Stimulated activated CD8-positive, alpha-beta memory T cell treated with anti-CD3 and anti-CD28 coated beads, Interleukin-7, amount 100 ng/mL, for 1 hour (primary cell): ENCODE data around the gene RIPK1.
A peak's percentile ranks its signal among the peaks of the same experiment; 100 is the strongest.

Experiments
- DNase-seq, 2 donors: peaks; one replicate each; pipeline ENCODE4 v3.0.0-alpha.2; 2020; ENCODE audit warnings: low read depth in 2 of 2

RIPK1 gene

GRCh38 chr6:3085074-3085473, 16.8 kb downstream of the RIPK1 start:
- no peak for DNase-seq

DNA sequence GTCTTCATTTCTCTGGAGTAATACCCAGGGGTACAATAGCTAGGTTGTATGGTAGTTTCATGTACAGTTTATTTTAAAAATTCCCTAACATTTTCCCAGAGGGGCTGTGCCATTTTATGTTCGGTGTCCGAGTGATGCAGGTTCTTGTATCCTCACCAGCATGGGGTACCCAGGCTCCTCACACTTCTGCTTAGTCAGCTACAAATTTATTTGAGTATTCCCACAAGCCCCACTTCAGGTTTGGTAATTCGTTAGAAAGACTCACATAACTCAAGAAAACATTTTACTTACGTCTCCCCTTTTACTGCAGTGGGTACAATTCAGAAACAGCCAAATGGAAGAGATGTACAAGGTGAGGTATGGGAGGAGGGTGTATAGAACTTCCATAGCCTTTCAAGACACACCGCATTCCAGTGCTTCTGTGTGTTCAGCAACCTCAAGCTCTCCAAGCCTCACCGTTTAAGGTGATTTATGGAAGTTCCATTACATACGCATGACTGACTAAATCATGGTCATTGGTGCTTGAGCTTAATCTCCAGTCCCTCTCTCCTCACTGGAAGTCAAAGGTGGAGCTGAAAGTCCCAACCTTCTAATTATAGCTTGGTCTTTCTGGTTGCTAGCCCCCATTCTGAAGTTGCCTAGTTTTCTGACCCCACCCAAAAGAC, 18.1 kb downstream of the RIPK1 start:
- DNase-seq = no peak

GRCh38 chr6:3088446-3088845, 20.2 kb downstream of the RIPK1 start:
- no peak for DNase-seq

GRCh38 chr6:3088968-3089367, 20.7 kb downstream of the RIPK1 start:
- no peak for DNase-seq

- DNase-seq = no peak
These were observed 21.7 kb downstream of the RIPK1 start for GRCh38 chr6:3090013-3090412.

DNA sequence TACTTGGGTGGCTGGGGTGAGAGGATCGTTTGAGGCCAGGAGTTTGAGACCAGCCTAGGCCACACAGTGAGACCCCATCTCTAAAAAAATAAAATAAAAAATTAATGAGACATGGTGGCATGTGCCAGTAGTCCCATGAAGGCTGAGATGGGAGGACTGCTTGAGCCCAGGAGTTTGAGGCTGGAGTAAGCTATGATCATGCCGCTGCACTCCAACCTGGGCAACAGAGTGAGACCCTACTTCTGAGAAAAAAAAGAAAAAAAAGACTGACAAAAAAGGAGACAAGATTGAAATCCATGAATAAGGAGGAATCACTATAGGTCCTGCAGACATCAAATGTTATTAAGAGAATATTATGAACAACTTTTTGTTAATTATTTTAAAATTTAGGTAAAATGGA, 26.5 kb downstream of the RIPK1 start:
- DNase-seq = no peak

DNA sequence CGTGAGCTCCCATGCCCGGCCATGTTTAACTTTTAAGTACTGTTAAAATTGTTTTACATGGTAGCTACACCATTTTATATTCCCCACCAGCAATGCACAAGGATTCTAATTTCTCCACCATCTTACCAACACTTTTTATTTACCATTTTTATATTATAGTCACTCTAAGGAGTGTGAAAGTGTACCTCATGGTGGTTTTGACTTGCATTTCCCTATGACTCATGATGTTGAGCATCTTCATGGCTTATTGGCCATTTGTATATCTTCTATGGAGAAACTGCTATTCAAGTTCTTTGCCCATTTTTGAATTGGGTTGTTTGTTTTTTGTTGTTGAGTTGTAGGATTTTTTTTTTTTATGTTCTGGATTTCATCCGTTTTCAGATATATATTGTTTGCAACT, 34.6 kb downstream of the RIPK1 start:
- no peak for DNase-seq

GRCh38 chr6:3108746-3109414, 40.6 kb downstream of the RIPK1 start:
- DNase-seq = no peak

DNA sequence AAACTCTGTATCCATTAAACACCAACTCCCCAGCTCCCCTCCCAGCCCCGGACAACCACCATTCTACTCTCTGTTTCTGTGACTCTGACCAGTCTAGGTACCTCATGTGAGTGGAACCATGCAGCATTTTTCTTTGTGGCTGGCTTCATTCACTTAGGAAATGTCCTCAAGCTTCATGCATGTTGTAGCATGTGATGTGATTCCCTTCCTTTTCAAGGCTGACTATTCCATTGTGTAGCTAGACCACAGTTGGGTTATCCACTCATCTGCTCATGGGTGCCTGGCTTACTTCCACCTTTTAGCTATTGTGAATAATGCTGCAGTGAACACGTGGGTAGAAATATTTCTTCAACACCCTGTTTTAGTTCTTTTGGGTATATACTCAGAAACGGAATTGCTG, 41.5 kb downstream of the RIPK1 start:
- no peak for DNase-seq

DNA sequence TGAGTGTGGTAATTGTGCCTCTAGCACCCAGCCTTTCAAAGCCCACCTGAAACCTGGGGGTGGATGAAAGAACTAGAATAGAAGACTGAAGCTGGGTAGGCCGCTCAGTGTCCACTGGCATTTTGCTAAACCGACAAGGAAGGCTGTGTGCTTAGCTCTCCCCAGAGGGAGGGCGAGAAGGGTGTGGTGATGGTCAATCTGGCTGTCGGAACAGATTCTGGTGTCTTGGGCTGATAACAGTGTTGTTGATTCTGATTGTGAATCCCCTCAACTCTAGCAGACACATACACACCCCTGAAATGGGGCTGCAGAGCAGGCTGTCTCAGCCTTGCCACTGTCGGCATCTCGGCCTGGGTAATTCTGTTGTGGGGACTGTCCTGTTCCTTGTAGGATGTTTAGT, 46.1 kb downstream of the RIPK1 start:
- DNase-seq = no peak

- no peak for DNase-seq
These were observed 49.6 kb downstream of the RIPK1 start for GRCh38 chr6:3117912-3118352.

DNA sequence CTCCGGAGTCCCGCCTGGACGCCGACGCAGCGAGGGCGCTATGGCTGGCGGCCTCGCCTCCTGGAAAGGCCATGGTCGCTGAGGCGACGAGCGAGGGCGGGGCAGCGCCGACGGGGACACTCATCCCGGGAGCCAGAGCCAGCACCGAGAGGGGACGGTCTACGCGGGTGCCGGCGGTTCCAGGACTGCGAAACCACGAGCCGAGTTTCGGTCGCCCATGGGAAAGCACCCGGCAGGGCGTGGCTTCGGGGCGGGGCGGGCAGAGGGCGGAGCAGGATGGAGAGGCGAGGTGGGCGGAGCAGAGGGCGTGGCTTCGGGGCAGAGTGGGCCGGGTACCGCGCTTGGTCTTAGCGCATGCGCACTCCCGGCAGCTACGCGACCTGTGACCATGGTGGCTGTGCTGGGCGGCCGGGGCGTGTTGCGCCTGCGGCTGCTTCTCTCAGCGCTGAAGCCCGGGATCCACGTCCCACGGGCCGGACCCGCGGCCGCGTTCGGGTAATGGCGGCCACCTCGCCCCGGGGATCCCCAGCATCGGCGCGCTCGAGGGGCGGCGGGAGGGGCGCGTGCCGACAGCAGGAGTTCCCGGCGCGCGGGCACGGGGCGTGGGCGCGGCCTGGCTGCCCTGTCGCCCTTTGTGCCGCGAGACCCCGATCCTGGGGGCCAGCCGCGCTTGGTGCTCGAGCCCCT, 50.2 kb downstream of the RIPK1 start, which contains the start of gene BPHL:
Gene BPHL (plus strand): TSS at position 359 of the 687 bp plus-strand sequence. CDS start 30 bp downstream, at position 389.
- peak; percentile 100 for DNase-seq

DNA sequence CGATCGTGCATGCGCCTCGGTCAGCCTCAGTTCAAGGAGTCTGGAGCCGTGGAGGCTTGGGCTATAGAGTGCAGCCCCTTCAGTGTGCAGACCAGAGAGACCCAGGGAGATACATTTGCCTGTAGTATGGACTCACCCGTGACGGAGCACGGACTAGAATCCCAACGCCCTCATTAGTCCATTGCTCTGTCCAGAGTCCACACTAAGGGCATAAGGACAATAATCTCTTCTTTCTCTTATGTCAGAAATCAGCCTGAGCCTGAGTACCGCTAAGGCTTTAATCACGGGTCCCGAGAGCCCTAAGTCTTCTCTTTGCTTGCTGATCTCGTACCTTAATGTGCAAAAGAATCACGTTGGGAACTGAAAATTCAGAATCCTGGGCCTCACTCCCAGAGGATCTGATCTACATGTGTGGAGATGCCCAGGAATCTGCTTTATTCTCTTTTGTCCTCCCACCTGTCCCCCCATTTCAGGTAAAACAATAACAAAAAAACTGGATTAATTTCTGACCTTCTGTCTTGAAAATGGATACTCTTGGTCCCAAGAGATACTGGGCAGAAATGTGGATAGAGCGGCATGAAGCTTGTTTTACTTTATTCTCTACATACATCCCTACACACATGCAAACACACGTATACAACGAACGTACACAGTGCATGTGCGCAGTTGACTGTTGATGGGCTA, 50.9 kb downstream of the RIPK1 start:
- no peak for DNase-seq

- DNase-seq = no peak
These were observed 52.4 kb downstream of the RIPK1 start for GRCh38 chr6:3120765-3121089.

DNA sequence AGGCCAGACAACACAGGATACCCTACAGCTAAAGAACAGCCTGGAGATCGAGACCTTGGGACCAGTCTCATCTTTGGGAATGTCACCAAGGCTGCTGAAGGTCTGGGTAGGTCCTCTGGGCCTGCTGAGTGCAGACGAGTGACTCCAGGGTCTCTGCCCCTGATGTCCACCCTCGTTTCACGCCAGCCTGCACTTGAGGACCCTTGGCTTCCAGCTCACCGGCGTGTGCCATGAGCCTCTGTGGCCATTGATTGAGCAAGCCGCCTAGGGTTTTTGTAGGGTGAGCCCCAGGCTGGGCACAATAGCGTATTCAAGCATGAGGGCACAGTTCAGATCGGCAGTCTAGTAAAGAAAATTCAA, 54.5 kb downstream of the RIPK1 start:
- no peak for DNase-seq

GRCh38 chr6:3124667-3125066, 56.4 kb downstream of the RIPK1 start:
- no peak for DNase-seq

DNA sequence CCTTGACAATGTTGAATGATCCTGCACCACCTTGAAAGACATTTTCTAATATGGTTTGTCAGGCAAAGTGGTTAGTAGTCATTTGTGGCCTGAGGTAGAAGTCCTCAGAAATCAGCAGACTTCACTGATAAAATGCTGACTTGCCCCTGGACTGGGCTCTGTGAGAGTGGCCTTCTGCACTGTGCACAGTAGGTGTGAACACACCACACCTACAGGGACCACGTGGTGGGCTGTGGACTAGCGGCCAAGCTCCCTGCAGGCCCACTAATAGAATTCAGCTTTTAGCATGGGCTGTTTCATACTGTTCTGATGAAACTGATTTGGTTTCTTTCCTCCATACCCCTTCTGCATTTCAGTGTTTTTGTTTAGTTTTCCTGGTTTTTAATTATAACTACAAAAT, 57.5 kb downstream of the RIPK1 start:
- DNase-seq = no peak

- DNase-seq = no peak
These were observed 60.2 kb downstream of the RIPK1 start for GRCh38 chr6:3128356-3129108.

GRCh38 chr6:3131695-3132094, 63.4 kb downstream of the RIPK1 start:
- no peak for DNase-seq

- no peak for DNase-seq
These were observed 65.2 kb downstream of the RIPK1 start for GRCh38 chr6:3133515-3133914.

DNA sequence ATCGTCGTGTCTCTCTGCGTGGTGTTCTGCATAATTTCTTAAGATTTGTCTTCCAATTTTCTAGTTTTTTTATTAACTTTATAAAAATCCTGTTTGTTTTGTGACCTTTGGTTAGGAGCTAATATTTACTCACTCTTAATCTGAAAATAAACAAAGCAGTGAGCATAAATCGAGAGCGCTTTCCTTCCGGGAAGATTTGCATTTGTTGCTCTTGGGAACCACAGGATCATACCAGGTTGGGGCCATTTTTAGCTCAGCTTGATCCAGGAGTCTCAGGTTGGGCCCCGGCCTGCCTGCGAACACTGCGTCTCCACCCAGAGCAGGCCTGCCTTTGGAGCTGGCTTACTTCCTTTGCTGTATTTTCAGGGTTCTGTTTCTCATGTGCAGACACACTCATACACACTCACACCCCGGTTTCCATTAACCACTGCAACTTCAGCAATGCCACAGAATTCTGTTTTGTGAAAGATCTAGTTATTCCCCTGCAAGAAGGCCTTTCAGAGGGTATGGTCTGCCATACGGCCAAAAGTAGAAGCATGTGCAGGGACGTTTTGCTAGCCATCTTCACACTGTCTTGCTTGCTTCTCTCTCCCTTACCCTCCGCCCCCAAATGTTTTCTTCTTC, 67.5 kb downstream of the RIPK1 start:
- DNase-seq = no peak
